ENCODE data around the gene UBASH3B. TPM values are rescaled to one million over a fixed set of nuclear protein-coding genes. Genes with fewer than 3 reads are reported as not detected.

The UBASH3B gene
- total RNA-seq, 1 donor from 2014 or later, result 6.7 TPM

GRCh38 chr11:122815900-122816299, 160.4 kb downstream of the UBASH3B start:
- Mint-ChIP-seq H3K27ac (ENCODE audit: unreplicated experiment) (no peak overlapping the region), H3K9me3 (ENCODE audit: unreplicated experiment) (no peaks in the 10 kb centered on the region), H3K4me3 (ENCODE audit: unreplicated experiment) (no peak overlapping the region), H3K36me3 (ENCODE audit: unreplicated experiment) (peaks cover 14% of the 10 kb centered on the region), H3K4me1 (ENCODE audit: low read depth, unreplicated experiment) (no peaks in the 10 kb centered on the region), H3K27me3 (ENCODE audit: unreplicated experiment) (peaks cover 2% of the 10 kb centered on the region)
- TF ChIP-seq, protein P1, sequence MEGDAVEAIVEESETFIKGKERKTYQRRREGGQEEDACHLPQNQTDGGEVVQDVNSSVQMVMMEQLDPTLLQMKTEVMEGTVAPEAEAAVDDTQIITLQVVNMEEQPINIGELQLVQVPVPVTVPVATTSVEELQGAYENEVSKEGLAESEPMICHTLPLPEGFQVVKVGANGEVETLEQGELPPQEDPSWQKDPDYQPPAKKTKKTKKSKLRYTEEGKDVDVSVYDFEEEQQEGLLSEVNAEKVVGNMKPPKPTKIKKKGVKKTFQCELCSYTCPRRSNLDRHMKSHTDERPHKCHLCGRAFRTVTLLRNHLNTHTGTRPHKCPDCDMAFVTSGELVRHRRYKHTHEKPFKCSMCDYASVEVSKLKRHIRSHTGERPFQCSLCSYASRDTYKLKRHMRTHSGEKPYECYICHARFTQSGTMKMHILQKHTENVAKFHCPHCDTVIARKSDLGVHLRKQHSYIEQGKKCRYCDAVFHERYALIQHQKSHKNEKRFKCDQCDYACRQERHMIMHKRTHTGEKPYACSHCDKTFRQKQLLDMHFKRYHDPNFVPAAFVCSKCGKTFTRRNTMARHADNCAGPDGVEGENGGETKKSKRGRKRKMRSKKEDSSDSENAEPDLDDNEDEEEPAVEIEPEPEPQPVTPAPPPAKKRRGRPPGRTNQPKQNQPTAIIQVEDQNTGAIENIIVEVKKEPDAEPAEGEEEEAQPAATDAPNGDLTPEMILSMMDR (IDR thresholded peaks at IDR 0.05; ENCODE audit: partially characterized antibody, unreplicated experiment), result no peak
- no peak for DNase-seq

DNA sequence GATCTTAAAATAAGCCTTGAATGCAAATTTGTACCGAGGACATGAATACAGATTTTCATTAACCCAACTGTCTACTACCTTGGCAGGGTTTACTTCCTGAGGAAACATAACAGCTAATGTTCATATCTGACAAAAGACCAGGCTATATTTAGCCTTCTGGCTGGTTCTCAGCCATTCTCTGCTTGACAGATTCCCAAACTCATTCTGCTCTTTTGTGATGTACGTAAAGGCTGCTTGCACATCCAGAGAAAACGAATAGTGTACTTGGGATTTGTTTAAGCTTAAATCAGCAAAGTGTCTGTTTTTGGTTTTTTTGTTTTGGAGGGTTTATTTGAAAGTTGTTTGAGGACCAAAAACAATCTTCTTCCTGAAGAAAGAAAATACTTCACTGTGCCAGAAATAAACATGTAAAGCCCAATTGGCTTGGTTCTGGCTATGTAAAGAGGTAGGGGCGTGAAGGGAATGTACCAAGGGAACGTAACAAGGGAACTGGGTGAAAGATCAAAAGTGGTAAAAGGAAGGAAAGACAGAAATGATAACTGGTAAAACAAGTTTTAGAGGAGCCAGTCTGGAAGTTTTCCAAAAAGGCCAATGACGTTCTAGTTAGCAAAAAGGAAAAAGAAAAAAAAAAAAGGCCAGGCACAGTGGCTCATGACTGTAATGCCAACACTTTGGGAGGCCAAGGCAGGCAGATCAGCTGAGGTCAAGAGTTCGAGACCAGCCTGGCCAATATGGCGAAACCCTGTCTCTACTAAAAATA, 161.4 kb downstream of the UBASH3B start:
- no peak overlapping the region for H3K27ac Mint-ChIP-seq (ENCODE audit: unreplicated experiment)
- H3K9me3 Mint-ChIP-seq (ENCODE audit: unreplicated experiment), result no peaks in the 10 kb centered on the region
- no peak overlapping the region for H3K4me3 Mint-ChIP-seq (ENCODE audit: unreplicated experiment)

GRCh38 chr11:122820158-122820557, 164.6 kb downstream of the UBASH3B start:
- H3K9me3 Mint-ChIP-seq (ENCODE audit: unreplicated experiment), result peaks cover 5% of the 10 kb centered on the region
- H3K4me1 Mint-ChIP-seq (ENCODE audit: low read depth, unreplicated experiment), result no peaks in the 10 kb centered on the region
- peaks cover 2% of the 10 kb centered on the region for H3K27me3 Mint-ChIP-seq (ENCODE audit: unreplicated experiment)
- peaks cover 28% of the 10 kb centered on the region for H3K36me3 Mint-ChIP-seq (ENCODE audit: unreplicated experiment)
- TF ChIP-seq, protein P1 (IDR thresholded peaks at IDR 0.05; ENCODE audit: partially characterized antibody, unreplicated experiment), result no peak
- no peak for DNase-seq
- no peak overlapping the region for H3K27ac Mint-ChIP-seq (ENCODE audit: unreplicated experiment)
- no peak overlapping the region for H3K4me3 Mint-ChIP-seq (ENCODE audit: unreplicated experiment)

More for the DNA sequence above, 161.4 kb downstream of the UBASH3B start:
- H3K36me3 Mint-ChIP-seq (ENCODE audit: unreplicated experiment), result peaks cover 22% of the 10 kb centered on the region
- H3K27me3 Mint-ChIP-seq (ENCODE audit: unreplicated experiment), result peaks cover 2% of the 10 kb centered on the region
- no peak for DNase-seq
- H3K4me1 Mint-ChIP-seq (ENCODE audit: low read depth, unreplicated experiment), result no peaks in the 10 kb centered on the region
- TF ChIP-seq, protein P1 (IDR thresholded peaks at IDR 0.05; ENCODE audit: partially characterized antibody, unreplicated experiment), result no peak

DNA sequence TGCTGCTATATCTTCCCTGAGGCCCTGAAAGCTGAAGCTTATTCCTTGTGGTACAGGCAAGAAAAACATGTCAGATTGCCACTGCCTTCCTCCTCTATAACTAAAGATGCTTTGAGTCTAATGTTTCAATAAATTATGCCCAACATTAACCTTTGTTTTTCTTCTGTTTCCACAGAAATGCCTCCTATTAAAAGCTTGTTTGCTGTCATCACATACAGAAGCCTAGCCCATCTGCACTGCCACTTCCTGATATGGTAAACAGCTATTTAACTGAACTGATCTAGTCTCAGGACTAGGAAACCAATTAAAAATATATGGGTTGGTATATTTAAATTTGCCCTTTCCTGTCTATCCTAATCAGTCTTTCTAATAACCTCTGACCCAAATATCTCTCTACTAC, 165.6 kb downstream of the UBASH3B start:
- no peaks in the 10 kb centered on the region for H3K4me1 Mint-ChIP-seq (ENCODE audit: low read depth, unreplicated experiment)
- peaks cover 33% of the 10 kb centered on the region for H3K36me3 Mint-ChIP-seq (ENCODE audit: unreplicated experiment)
- no peak for DNase-seq
- H3K4me3 Mint-ChIP-seq (ENCODE audit: unreplicated experiment), result no peak overlapping the region
- H3K27me3 Mint-ChIP-seq (ENCODE audit: unreplicated experiment), result peaks cover 2% of the 10 kb centered on the region
- H3K27ac Mint-ChIP-seq (ENCODE audit: unreplicated experiment), result no peak overlapping the region
- peaks cover 11% of the 10 kb centered on the region for H3K9me3 Mint-ChIP-seq (ENCODE audit: unreplicated experiment)
- TF ChIP-seq, protein P1 (IDR thresholded peaks at IDR 0.05; ENCODE audit: partially characterized antibody, unreplicated experiment), result no peak

DNA sequence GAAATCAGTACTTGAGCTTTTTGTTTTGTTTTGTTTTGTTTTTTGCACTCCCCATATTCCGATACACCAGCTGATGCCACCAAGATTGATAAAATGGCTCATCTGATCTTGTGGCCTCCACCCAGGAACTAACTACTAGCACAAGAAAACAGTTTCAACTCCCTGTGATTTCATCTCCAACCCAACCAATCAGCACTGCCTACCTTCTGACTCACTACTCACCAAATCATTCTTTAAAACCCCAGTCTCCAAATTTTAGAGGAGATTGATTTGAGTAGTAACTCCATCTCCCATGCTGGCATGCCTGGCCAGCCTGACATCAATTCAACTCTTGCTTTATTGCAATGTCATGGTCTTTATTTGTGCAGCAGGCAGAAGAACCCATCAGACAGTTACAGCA, 166.7 kb downstream of the UBASH3B start:
- TF ChIP-seq, protein P1 (IDR thresholded peaks at IDR 0.05; ENCODE audit: partially characterized antibody, unreplicated experiment), result no peak
- Mint-ChIP-seq H3K27ac (ENCODE audit: unreplicated experiment) (no peak overlapping the region), H3K4me1 (ENCODE audit: low read depth, unreplicated experiment) (no peaks in the 10 kb centered on the region), H3K36me3 (ENCODE audit: unreplicated experiment) (peaks cover 33% of the 10 kb centered on the region), H3K27me3 (ENCODE audit: unreplicated experiment) (no peaks in the 10 kb centered on the region), H3K4me3 (ENCODE audit: unreplicated experiment) (no peak overlapping the region), H3K9me3 (ENCODE audit: unreplicated experiment) (peaks cover 11% of the 10 kb centered on the region)
- DNase-seq, result no peak

All from glutamatergic neuron (in vitro differentiated cells).